Esophagus squamous epithelium (tissue), 4 donors: ENCODE measurements around the gene NAPSA.
A peak's percentile ranks its signal among the peaks of the same experiment; 100 is the strongest.

Experiments
- POLR2A ChIP-seq, 4 donors: fragments of 450-650 bp; IDR thresholded peaks; one replicate each; pipeline ENCODE4 v1.6.1; 2017; ENCODE audit warnings: antibody characterized with exemption in 4 of 4, mild to moderate bottlenecking in 4 of 4, moderate library complexity in 3 of 4
- TF ChIP-seq, protein P1 (sequence below), 6 experiments: fragments of 450-650 bp in 4 of 6; fragments of 200-600 bp in 2 of 6; sonication (generic) in 2 of 6; IDR thresholded peaks; one replicate each; pipeline ENCODE4 v1.5.1; 2016 to 2019; ENCODE audit warnings: antibody characterized with exemption in 6 of 6, mild to moderate bottlenecking in 4 of 6, moderate library complexity in 4 of 6

DNA sequence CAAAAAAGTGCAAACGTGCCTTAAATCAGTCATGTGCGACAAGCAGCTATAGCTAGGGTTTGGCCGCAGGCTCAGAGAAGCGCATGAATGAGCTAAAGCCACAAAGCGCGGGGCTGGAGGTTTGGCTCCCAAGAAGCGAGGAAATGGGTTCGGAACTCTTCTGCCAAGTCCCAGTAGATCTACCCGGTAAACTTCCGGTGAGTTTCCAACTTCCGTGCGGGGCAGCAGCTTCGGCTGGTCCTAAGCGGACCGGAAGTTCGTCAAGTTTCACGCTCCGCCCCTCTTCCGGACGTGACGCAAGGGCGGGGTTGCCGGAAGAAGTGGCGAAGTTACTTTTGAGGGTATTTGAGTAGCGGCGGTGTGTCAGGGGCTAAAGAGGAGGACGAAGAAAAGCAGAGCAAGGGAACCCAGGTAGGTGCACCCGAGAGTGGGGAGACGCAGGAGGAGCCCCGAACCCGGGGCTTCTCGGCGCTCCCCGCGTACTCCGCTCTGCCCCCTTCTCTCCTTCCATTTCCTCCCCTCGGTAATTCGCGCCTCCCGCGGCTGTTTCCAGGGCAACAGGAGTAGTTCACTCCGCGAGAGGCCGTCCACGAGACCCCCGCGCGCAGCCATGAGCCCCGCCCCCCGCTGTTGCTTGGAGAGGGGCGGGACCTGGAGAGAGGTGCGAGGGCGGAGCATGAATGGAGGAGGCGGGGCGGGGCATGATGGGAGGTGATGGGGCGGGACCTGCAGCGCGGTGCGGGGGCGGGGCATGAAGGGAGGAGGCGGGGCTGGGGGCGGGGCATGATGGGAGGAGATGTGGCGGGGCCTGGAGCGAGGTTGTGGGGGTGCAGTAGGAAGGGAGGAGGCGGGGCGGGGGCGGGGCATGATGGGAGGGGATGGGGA, 11.0 kb upstream of the NAPSA start, which contains the start of gene NR1H2:
- TF ChIP-seq, protein P1, sequence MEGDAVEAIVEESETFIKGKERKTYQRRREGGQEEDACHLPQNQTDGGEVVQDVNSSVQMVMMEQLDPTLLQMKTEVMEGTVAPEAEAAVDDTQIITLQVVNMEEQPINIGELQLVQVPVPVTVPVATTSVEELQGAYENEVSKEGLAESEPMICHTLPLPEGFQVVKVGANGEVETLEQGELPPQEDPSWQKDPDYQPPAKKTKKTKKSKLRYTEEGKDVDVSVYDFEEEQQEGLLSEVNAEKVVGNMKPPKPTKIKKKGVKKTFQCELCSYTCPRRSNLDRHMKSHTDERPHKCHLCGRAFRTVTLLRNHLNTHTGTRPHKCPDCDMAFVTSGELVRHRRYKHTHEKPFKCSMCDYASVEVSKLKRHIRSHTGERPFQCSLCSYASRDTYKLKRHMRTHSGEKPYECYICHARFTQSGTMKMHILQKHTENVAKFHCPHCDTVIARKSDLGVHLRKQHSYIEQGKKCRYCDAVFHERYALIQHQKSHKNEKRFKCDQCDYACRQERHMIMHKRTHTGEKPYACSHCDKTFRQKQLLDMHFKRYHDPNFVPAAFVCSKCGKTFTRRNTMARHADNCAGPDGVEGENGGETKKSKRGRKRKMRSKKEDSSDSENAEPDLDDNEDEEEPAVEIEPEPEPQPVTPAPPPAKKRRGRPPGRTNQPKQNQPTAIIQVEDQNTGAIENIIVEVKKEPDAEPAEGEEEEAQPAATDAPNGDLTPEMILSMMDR (IDR thresholded peaks at IDR 0.05): peak in 1 of 6 experiments; percentile 43
- peak in 3 of 4 donors; percentile 24 to 89 (median 70) for TF ChIP-seq POLR2A (IDR thresholded peaks at IDR 0.05)
